Liver (tissue), 9 donors: ENCODE results near the gene ALDH1L1. TPM values are rescaled to one million over a fixed set of nuclear protein-coding genes. Genes with fewer than 3 reads are reported as not detected.
A peak's percentile ranks its signal among the peaks of the same experiment; 100 is the strongest.

Experiments used
- DNase-seq: peaks from one replicate; pipeline ENCODE4 v3.0.0-alpha.2; 2017; ENCODE audit warnings: low spot score
- H3K27ac ChIP-seq, 2 donors: one replicate each; pipeline ENCODE4 v1.7.0; 2013; ENCODE audit warnings: inconsistent platforms in 2 of 2, low read length in 2 of 2, control low read depth in 1 of 2, low read depth in 1 of 2, mild to moderate bottlenecking in 1 of 2
- H3K27me3 ChIP-seq, 4 donors: one replicate each; pipeline versions ENCODE4 v1.6.1 to v1.7.0; 2013; ENCODE audit warnings: low read length in 3 of 4, inconsistent platforms in 1 of 4, mild to moderate bottlenecking in 1 of 4, moderate library complexity in 1 of 4; ENCODE audit not compliant: control insufficient read depth in 4 of 4, insufficient read depth in 4 of 4
- H3K36me3 ChIP-seq, 4 donors: one replicate each; pipeline versions ENCODE4 v1.6.1 to v1.7.0; 2013; ENCODE audit warnings: low read length in 3 of 4, mild to moderate bottlenecking in 3 of 4, low read depth in 1 of 4, moderate library complexity in 1 of 4; ENCODE audit not compliant: control insufficient read depth in 4 of 4, insufficient read depth in 3 of 4
- H3K4me1 ChIP-seq, 4 donors: one replicate each; pipeline versions ENCODE4 v1.6.1 to v1.7.0; 2013; ENCODE audit warnings: low read length in 3 of 4, mild to moderate bottlenecking in 3 of 4, moderate library complexity in 1 of 4; ENCODE audit not compliant: control insufficient read depth in 4 of 4, insufficient read depth in 4 of 4
- H3K4me3 ChIP-seq, 3 donors: one replicate each; pipeline versions ENCODE4 v1.6.1 to v1.7.0; 2013; ENCODE audit warnings: low read length in 3 of 3, control low read depth in 1 of 3, low read depth in 1 of 3, mild to moderate bottlenecking in 1 of 3
- H3K9ac ChIP-seq, 2 donors: one replicate each; pipeline ENCODE4 v1.7.0; 2013; ENCODE audit warnings: low read length in 2 of 2, mild to moderate bottlenecking in 2 of 2, moderate library complexity in 2 of 2, control low read depth in 1 of 2, low read depth in 1 of 2
- H3K9me3 ChIP-seq, 4 donors: one replicate each; pipeline versions ENCODE4 v1.6.1 to v1.7.0; 2013; ENCODE audit warnings: low read length in 3 of 4; ENCODE audit not compliant: control insufficient read depth in 4 of 4
- EGR1 ChIP-seq, 2 donors: IDR thresholded peaks; 2 replicates each; pipeline ENCODE4 v1.6.1; 2016 to 2018; ENCODE audit warnings: antibody characterized with exemption in 2 of 2, low read depth in 2 of 2
- FOXA2 ChIP-seq: IDR thresholded peaks from 2 replicates; pipeline ENCODE4 v1.6.1; 2016; ENCODE audit warnings: antibody characterized with exemption
- GABPA ChIP-seq, 2 donors: IDR thresholded peaks in 1 of 2; conservative IDR thresholded peaks in 1 of 2; 2 replicates each; pipeline ENCODE4 v1.6.1; 2016; ENCODE audit warnings: antibody characterized with exemption in 2 of 2, mild to moderate bottlenecking in 1 of 2, moderate library complexity in 1 of 2
- HNF4A ChIP-seq, 2 donors: conservative IDR thresholded peaks; 2 replicates each; pipeline ENCODE4 v1.6.1; 2016; ENCODE audit warnings: antibody characterized with exemption in 2 of 2, mild to moderate bottlenecking in 2 of 2
- HNF4G ChIP-seq: IDR thresholded peaks from 2 replicates; pipeline ENCODE4 v1.6.1; 2016; ENCODE audit warnings: antibody characterized with exemption
- JUND ChIP-seq, 2 donors: IDR thresholded peaks; 2 replicates each; pipeline ENCODE4 v1.6.1; 2016; ENCODE audit warnings: antibody characterized with exemption in 2 of 2
- RAD21 ChIP-seq, 2 donors: IDR thresholded peaks; 2 replicates each; pipeline ENCODE4 v1.6.1; 2016; ENCODE audit warnings: antibody characterized with exemption in 2 of 2, mild to moderate bottlenecking in 2 of 2
- RXRA ChIP-seq, 2 donors: IDR thresholded peaks; 2 replicates each; pipeline ENCODE4 v1.6.1; 2017 to 2018; ENCODE audit warnings: antibody characterized with exemption in 2 of 2, mild to moderate bottlenecking in 1 of 2
- SP1 ChIP-seq: IDR thresholded peaks from 2 replicates; pipeline ENCODE4 v1.6.1; 2018; ENCODE audit warnings: antibody characterized with exemption, mild to moderate bottlenecking
- TAF1 ChIP-seq: conservative IDR thresholded peaks from 2 replicates; pipeline ENCODE4 v1.6.1; 2016; ENCODE audit warnings: antibody characterized with exemption, mild to moderate bottlenecking
- WGBS: extraction: QIAGEN DNeasy Blood & Tissue Kit; methylation state at CpG from one replicate; pipeline ENCODE4 v1.1.7; 2013; 5-methylcytosine and 5-hydroxymethylcytosine counted together
- polyA plus RNA-seq, 2 donors: library from polyadenylated mRNA; stranded (reverse) in 1 of 2; unstranded in 1 of 2; fragments of 200-250 nt in 1 of 2; fragments of >200 nt in 1 of 2; fragmentation: Nextera tagmentation in 1 of 2; extraction: Ambion mirVana in 1 of 2; gene quantifications; one replicate each; pipeline versions ENCODE4 v1.2.1 to v1.2.3, GENCODE V29; 2013 to 2015
- total RNA-seq, 2 donors: library from RNA; depleted of rRNA; stranded (reverse); fragments of >200 nt; gene quantifications; one replicate each; pipeline ENCODE4 v1.2.3, GENCODE V29; 2014
- TF ChIP-seq, protein P1 (sequence below): IDR thresholded peaks from 2 replicates; pipeline ENCODE4 v1.6.1; 2016; ENCODE audit warnings: antibody characterized with exemption
- TF ChIP-seq, protein P2 (sequence below): fragments of 150-350 bp; IDR thresholded peaks from 2 replicates; pipeline ENCODE4 v1.5.1; 2017; ENCODE audit warnings: improper control_type of control experiment, low read depth, low read length; ENCODE audit not compliant: missing input control
- TF ChIP-seq, protein P3 (sequence below): IDR thresholded peaks from 2 replicates; pipeline ENCODE4 v1.6.1; 2016; ENCODE audit warnings: antibody characterized with exemption, mild to moderate bottlenecking
- TF ChIP-seq, protein P4 (sequence below): IDR thresholded peaks from 2 replicates; pipeline ENCODE4 v1.6.1; 2016; ENCODE audit warnings: antibody characterized with exemption
- donor health status: healthy.
- donor health status: healthy.
- donor health status: healthy.
- donor health status: healthy.
- donor health status: healthy.

Gene ALDH1L1
- total and polyA plus RNA-seq, 4 donors, result 46.7 to 234 (median 147) TPM

DNA sequence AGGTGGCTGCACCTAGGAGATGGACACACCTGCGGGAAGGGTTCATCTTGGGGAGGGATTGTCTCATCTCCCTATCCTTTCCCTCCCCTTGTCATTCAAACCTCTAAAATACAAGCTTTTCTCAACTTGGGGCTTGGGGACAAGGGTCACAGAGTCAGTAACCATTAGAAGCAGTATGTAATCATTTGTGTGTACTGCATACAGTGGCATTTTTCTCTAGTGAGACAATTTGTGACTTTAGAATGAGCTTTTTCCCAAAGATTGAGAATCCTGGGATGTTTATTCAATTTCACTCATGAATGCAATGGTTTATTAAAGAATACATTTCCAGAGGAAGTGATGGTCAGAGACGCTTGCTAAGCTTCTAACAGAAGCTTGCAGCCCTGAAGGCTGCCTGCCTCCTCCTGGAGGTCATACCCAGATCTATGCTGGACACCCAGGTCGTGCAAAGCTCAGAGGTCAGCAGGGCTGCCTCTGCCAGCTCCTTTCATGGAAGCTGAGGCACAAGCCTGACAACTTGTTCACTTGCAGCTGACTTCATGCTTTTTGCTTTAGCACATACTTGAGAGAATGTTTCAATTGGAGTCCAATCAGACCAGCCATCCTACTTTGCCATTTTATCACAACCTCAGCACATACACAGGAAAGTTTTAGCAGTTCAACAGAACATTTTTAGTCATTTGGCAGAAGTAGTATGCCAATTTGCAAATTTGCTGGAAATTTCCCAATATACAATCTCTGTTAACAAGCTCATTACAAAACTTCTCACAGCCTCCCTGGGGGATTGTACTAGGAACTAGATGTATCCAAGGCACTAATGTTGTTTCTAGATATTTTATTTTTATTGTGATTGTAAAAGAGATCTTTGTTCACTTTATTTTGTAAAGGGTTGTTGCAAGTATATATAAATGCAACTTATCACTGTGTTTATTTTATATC is 25.6 kb upstream of the ALDH1L1 start:
- no peak for DNase-seq
- H3K27me3 ChIP-seq, result no peaks in the 10 kb centered on the region
- TF ChIP-seq RAD21 (IDR thresholded peaks at IDR 0.05) (no peak), HNF4G (no peak), HNF4A (conservative IDR thresholded peaks at IDR 0.05) (peak in 1 of 2 donors; percentile 18), TAF1 (no peak), RXRA (IDR thresholded peaks at IDR 0.05) (no peak)
- TF ChIP-seq, protein P1, sequence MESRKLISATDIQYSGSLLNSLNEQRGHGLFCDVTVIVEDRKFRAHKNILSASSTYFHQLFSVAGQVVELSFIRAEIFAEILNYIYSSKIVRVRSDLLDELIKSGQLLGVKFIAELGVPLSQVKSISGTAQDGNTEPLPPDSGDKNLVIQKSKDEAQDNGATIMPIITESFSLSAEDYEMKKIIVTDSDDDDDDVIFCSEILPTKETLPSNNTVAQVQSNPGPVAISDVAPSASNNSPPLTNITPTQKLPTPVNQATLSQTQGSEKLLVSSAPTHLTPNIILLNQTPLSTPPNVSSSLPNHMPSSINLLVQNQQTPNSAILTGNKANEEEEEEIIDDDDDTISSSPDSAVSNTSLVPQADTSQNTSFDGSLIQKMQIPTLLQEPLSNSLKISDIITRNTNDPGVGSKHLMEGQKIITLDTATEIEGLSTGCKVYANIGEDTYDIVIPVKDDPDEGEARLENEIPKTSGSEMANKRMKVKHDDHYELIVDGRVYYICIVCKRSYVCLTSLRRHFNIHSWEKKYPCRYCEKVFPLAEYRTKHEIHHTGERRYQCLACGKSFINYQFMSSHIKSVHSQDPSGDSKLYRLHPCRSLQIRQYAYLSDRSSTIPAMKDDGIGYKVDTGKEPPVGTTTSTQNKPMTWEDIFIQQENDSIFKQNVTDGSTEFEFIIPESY, result no peak
- TF ChIP-seq, protein P2, sequence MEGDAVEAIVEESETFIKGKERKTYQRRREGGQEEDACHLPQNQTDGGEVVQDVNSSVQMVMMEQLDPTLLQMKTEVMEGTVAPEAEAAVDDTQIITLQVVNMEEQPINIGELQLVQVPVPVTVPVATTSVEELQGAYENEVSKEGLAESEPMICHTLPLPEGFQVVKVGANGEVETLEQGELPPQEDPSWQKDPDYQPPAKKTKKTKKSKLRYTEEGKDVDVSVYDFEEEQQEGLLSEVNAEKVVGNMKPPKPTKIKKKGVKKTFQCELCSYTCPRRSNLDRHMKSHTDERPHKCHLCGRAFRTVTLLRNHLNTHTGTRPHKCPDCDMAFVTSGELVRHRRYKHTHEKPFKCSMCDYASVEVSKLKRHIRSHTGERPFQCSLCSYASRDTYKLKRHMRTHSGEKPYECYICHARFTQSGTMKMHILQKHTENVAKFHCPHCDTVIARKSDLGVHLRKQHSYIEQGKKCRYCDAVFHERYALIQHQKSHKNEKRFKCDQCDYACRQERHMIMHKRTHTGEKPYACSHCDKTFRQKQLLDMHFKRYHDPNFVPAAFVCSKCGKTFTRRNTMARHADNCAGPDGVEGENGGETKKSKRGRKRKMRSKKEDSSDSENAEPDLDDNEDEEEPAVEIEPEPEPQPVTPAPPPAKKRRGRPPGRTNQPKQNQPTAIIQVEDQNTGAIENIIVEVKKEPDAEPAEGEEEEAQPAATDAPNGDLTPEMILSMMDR, result no peak
- H3K4me1 ChIP-seq, result no peaks in the 10 kb centered on the region
- no peak overlapping the region for H3K4me3 ChIP-seq
- H3K9me3 ChIP-seq, result no peaks in the 10 kb centered on the region
- H3K27ac ChIP-seq, result no peak overlapping the region
- H3K36me3 ChIP-seq, result no peaks in the 10 kb centered on the region
- 67% methylated on average over 3 of the region's 3 CpGs for WGBS
- no peak overlapping the region for H3K9ac ChIP-seq

DNA sequence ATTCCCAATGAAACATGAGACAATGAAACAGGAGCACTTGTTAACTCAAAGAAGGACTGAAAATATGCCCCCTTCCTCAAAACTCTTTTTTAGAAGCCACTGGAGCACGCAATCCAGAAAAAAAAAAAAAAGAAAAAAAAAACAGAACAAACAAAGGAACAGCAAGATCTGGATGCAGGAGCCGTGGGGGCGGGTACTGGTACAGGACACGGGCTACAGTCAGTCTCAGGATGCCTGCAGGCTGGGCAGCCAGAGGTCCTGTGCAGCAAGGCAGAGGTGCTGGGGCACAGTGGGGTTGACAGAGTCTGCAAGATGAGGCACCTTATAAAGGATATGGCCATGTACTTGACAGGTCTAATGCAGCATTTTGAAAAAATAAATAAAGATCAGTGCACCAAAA is 22.3 kb upstream of the ALDH1L1 start:
- Histone ChIP-seq H3K4me3 (no peak overlapping the region), H3K9me3 (no peaks in the 10 kb centered on the region), H3K27me3 (no peaks in the 10 kb centered on the region), H3K4me1 (peaks cover 0 to 5% (median 0%) of the 10 kb centered on the region in 4 donors), H3K36me3 (no peaks in the 10 kb centered on the region), H3K9ac (no peak overlapping the region), H3K27ac (no peak overlapping the region)
- no peak for DNase-seq
- no peak for TF ChIP-seq EGR1 (IDR thresholded peaks at IDR 0.05; ENCODE audit: low read depth in 2 of 2)
- TF ChIP-seq FOXA2, result no peak
- no peak for TF ChIP-seq GABPA (IDR thresholded peaks at IDR 0.05 in 1 of 2, conservative IDR thresholded peaks at IDR 0.05 in 1 of 2)
- 83% methylated on average over 4 of the region's 4 CpGs for WGBS

DNA sequence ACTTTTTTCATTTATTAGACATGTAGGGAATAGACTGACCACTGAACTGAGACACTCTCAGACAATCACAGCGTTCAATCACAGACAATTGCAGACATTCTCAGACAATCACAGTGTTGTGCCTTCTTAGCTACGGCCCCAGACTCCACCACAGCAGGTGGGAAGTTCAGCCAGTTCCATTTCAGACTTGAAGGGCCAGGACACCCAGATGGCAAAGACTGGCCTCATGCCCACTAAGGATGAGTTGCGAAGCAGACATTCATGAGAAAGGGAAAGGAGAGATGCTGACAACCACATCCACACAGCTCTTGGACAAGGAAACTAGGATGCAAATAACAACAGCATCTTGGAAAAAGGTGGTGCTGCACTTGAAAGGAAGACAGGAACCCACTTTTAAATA is 21.9 kb upstream of the ALDH1L1 start:
- 59% methylated on average over 3 of the region's 3 CpGs for WGBS
- no peak overlapping the region for H3K4me3 ChIP-seq
- DNase-seq, result no peak

More for the DNA sequence above, 21.9 kb upstream of the ALDH1L1 start:
- TF ChIP-seq FOXA2 (no peak), SP1 (no peak), TAF1 (no peak), JUND (IDR thresholded peaks at IDR 0.05) (no peak), HNF4A (conservative IDR thresholded peaks at IDR 0.05) (no peak)
- TF ChIP-seq, protein P3, sequence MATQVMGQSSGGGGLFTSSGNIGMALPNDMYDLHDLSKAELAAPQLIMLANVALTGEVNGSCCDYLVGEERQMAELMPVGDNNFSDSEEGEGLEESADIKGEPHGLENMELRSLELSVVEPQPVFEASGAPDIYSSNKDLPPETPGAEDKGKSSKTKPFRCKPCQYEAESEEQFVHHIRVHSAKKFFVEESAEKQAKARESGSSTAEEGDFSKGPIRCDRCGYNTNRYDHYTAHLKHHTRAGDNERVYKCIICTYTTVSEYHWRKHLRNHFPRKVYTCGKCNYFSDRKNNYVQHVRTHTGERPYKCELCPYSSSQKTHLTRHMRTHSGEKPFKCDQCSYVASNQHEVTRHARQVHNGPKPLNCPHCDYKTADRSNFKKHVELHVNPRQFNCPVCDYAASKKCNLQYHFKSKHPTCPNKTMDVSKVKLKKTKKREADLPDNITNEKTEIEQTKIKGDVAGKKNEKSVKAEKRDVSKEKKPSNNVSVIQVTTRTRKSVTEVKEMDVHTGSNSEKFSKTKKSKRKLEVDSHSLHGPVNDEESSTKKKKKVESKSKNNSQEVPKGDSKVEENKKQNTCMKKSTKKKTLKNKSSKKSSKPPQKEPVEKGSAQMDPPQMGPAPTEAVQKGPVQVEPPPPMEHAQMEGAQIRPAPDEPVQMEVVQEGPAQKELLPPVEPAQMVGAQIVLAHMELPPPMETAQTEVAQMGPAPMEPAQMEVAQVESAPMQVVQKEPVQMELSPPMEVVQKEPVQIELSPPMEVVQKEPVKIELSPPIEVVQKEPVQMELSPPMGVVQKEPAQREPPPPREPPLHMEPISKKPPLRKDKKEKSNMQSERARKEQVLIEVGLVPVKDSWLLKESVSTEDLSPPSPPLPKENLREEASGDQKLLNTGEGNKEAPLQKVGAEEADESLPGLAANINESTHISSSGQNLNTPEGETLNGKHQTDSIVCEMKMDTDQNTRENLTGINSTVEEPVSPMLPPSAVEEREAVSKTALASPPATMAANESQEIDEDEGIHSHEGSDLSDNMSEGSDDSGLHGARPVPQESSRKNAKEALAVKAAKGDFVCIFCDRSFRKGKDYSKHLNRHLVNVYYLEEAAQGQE, result no peak
- TF ChIP-seq, protein P4, sequence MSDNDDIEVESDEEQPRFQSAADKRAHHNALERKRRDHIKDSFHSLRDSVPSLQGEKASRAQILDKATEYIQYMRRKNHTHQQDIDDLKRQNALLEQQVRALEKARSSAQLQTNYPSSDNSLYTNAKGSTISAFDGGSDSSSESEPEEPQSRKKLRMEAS, result no peak
- Histone ChIP-seq H3K36me3 (no peaks in the 10 kb centered on the region), H3K4me1 (peaks cover 0 to 5% (median 0%) of the 10 kb centered on the region in 4 donors), H3K27me3 (no peaks in the 10 kb centered on the region), H3K9ac (no peak overlapping the region), H3K9me3 (no peaks in the 10 kb centered on the region), H3K27ac (no peak overlapping the region)
